Measurements from ENCODE around the gene EIF2B4. TPM values are rescaled to one million over a fixed set of nuclear protein-coding genes. Genes with fewer than 3 reads are reported as not detected.
"Not testable (repeated sequence)": the region's sequence is repeated elsewhere in the genome, so short reads cannot be mapped to it uniquely, and the experiment has no call there.

EIF2B4 gene
- total RNA-seq, 1 donor from 2014 or later, result 47.1 TPM

DNA sequence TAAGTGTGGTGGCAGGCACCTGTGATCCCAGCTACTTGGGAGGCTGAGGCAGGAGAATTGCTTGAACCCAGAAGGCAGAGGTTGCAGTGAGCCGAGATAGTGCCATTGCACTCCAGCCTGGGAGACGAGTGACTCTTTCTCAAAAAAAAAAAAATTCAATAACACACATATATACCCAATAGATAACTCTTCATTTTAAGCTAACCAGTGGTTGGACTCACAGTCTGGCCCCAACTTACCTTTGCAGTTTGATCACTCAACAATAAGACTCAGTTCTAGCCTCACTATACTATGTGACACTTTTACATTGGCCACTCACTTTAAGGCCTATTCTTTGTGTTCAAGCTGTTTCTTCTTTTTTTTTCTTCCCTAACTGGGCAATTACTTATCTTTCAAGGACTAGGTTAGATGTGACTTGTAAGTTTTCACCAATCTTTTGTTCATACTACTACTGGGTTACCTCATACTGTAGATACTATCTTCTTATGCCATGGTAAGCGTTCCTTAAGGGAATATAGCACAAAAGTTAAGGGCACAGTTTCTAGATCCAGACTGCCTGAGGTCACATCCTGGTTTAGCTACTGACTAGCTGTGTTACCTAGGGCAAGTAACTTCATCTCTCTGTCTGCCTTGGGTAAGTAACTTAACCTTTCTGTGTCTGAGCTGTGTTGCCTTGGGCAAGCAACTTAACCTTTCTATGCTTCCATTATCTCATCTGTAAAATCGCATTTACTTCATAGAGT lies 7.3 kb downstream of the EIF2B4 start:
- no peaks in the 10 kb centered on the region for H3K27me3 Mint-ChIP-seq (ENCODE audit: low read depth)
- no peak for TF ChIP-seq CTCF (IDR thresholded peaks at IDR 0.05; ENCODE audit: unreplicated experiment)
- H3K36me3 Mint-ChIP-seq, result peaks cover 34% of the 10 kb centered on the region
- H3K4me3 Mint-ChIP-seq, result no peak overlapping the region
- H3K9me3 Mint-ChIP-seq, result no peaks in the 10 kb centered on the region
- peaks cover 8% of the 10 kb centered on the region for H3K4me1 Mint-ChIP-seq
- no peak for DNase-seq (ENCODE audit: low spot score in 2 of 2, unreplicated experiment in 2 of 2)
- H3K27ac Mint-ChIP-seq, result no peak overlapping the region

GRCh38 chr2:27356382-27357181 lies 13.6 kb downstream of the EIF2B4 start, which contains the start of gene GTF3C2:
TSS of gene GTF3C2 (minus strand) at chr2:27356764. CDS start at chr2:27343554, 13,210 bp downstream.
- Mint-ChIP-seq H3K27me3 (ENCODE audit: low read depth) (no peaks in the 10 kb centered on the region), H3K36me3 (peaks cover 9% of the 10 kb centered on the region), H3K27ac (peak within 1 kb of the TSS; percentile 99), H3K4me3 (peak within 1 kb of the TSS; percentile 90), H3K9me3 (no peaks in the 10 kb centered on the region), H3K4me1 (peaks cover 25% of the 10 kb centered on the region)
- peak; percentile 91 to 93 for DNase-seq (ENCODE audit: low spot score in 2 of 2, unreplicated experiment in 2 of 2)
- no peak for TF ChIP-seq CTCF (IDR thresholded peaks at IDR 0.05; ENCODE audit: unreplicated experiment)

- Mint-ChIP-seq H3K36me3 (peaks cover 9% of the 10 kb centered on the region), H3K27ac (peak overlapping the region; percentile 99), H3K4me1 (peaks cover 25% of the 10 kb centered on the region), H3K4me3 (peak overlapping the region; percentile 90), H3K9me3 (no peaks in the 10 kb centered on the region), H3K27me3 (ENCODE audit: low read depth) (no peaks in the 10 kb centered on the region)
- TF ChIP-seq CTCF (IDR thresholded peaks at IDR 0.05; ENCODE audit: unreplicated experiment), result no peak
- peak in 1 of 2 experiments; percentile 41 for DNase-seq (ENCODE audit: low spot score in 2 of 2, unreplicated experiment in 2 of 2)
These were observed 14.1 kb downstream of the EIF2B4 start for GRCh38 chr2:27356056-27356381.

DNA sequence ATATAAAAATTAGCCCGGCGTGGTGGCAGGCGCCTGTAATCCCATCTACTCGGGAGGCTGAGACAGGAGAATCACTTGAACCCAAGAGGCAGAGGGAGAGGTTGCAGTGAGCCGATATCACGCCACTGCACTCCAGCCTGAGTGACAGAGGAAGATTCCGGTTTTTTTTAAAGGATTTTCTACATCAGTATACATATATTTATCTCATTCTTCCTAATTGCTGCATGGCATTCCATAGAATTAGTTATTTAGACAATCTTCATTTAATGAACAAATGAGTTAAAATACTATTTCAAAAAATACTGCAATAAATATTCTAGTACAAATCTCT lies 15.6 kb downstream of the EIF2B4 start:
- Mint-ChIP-seq H3K4me3 (peak overlapping the region; percentile 90), H3K27me3 (ENCODE audit: low read depth) (no peaks in the 10 kb centered on the region), H3K9me3 (no peaks in the 10 kb centered on the region), H3K36me3 (peaks cover 11% of the 10 kb centered on the region), H3K27ac (no peak overlapping the region), H3K4me1 (peaks cover 25% of the 10 kb centered on the region)
- no peak for DNase-seq (ENCODE audit: low spot score in 2 of 2, unreplicated experiment in 2 of 2)
- no peak for TF ChIP-seq CTCF (IDR thresholded peaks at IDR 0.05; ENCODE audit: unreplicated experiment)

GRCh38 chr2:27353762-27354596 lies 16.2 kb downstream of the EIF2B4 start:
- no peak for DNase-seq (ENCODE audit: low spot score in 2 of 2, unreplicated experiment in 2 of 2)
- Mint-ChIP-seq H3K36me3 (peaks cover 13% of the 10 kb centered on the region), H3K27me3 (ENCODE audit: low read depth) (no peaks in the 10 kb centered on the region), H3K27ac (no peak overlapping the region), H3K4me1 (peaks cover 25% of the 10 kb centered on the region), H3K9me3 (no peaks in the 10 kb centered on the region), H3K4me3 (peak overlapping the region; percentile 41)
- no peak for TF ChIP-seq CTCF (IDR thresholded peaks at IDR 0.05; ENCODE audit: unreplicated experiment)

DNA sequence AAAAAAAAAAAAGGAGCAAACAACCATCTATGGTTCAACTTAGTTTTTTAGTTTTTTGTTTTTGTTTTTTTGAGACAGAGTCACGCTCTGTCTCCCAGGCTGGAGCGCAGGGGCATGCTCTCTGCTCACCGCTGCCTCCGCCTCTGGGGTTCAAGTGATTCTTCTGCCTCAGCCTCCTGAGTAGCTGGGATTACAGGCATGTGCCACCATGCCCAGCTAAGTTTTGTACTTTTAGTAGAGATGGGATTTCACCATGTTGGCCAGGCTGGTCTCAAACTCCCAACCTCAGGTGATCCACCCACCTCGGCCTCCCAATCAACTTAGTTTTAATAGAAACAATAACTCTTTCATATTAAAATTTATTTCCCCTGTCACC lies 16.8 kb downstream of the EIF2B4 start:
- not testable (repeated sequence) for H3K27ac Mint-ChIP-seq; H3K4me3 Mint-ChIP-seq; H3K9me3 Mint-ChIP-seq; H3K36me3 Mint-ChIP-seq; H3K27me3 Mint-ChIP-seq (ENCODE audit: low read depth); DNase-seq (ENCODE audit: low spot score in 2 of 2, unreplicated experiment in 2 of 2)
- peaks cover 22% of the 10 kb centered on the region for H3K4me1 Mint-ChIP-seq
